Chondrocyte (in vitro differentiated cells): ENCODE data around the gene RBPJL. TPM values are rescaled to one million over a fixed set of nuclear protein-coding genes. Genes with fewer than 3 reads are reported as not detected.

Experiments
- DNase-seq: peaks from one replicate; pipeline ENCODE4 v3.0.0; 2021; ENCODE audit warnings: mixed read lengths, low spot score
- H3K27ac Mint-ChIP-seq: one replicate; pipeline ENCODE4 v1.8.0; 2021; ENCODE audit warnings: mild to moderate bottlenecking, moderate library complexity, mixed read lengths; ENCODE audit not compliant: unreplicated experiment
- H3K27me3 Mint-ChIP-seq: 2 replicates; pipeline ENCODE4 v1.8.0; 2021; ENCODE audit warnings: low read depth, mixed read lengths
- H3K36me3 Mint-ChIP-seq: 2 replicates; pipeline ENCODE4 v1.8.0; 2021; ENCODE audit warnings: low read depth, mixed read lengths
- H3K4me1 Mint-ChIP-seq: 2 replicates; pipeline ENCODE4 v1.8.0; 2021; ENCODE audit warnings: low read depth, mild to moderate bottlenecking, mixed read lengths
- H3K4me3 Mint-ChIP-seq: one replicate; pipeline ENCODE4 v1.8.0; 2021; ENCODE audit warnings: mild to moderate bottlenecking, moderate library complexity, mixed read lengths; ENCODE audit not compliant: unreplicated experiment
- H3K9me3 Mint-ChIP-seq: 2 replicates; pipeline ENCODE4 v1.8.0; 2021; ENCODE audit warnings: low read depth, mixed read lengths
- CTCF ChIP-seq: fragments of 200-600 bp; sonication (generic); IDR thresholded peaks from 2 replicates; pipeline ENCODE4 v1.5.0; 2021; ENCODE audit warnings: antibody characterized with exemption, mild to moderate bottlenecking, moderate library complexity
- total RNA-seq: library from RNA; stranded (reverse); gene quantifications from 3 replicates; pipeline ENCODE4 v1.2.1, GENCODE V29; 2021

The RBPJL gene
- total RNA-seq, 1 donor from 2014 or later = not detected

- TF ChIP-seq CTCF = no peak
- no peak overlapping the region for H3K27ac Mint-ChIP-seq
- H3K9me3 Mint-ChIP-seq = peaks cover 2% of the 10 kb centered on the region
- H3K27me3 Mint-ChIP-seq = peaks cover 48% of the 10 kb centered on the region
- H3K4me1 Mint-ChIP-seq = no peaks in the 10 kb centered on the region
- no peak overlapping the region for H3K4me3 Mint-ChIP-seq
- no peaks in the 10 kb centered on the region for H3K36me3 Mint-ChIP-seq
- DNase-seq = no peak
Measured at GRCh38 chr20:45275338-45275737, 31.3 kb upstream of the RBPJL start.

GRCh38 chr20:45279992-45280391, 26.6 kb upstream of the RBPJL start:
- no peak overlapping the region for H3K4me3 Mint-ChIP-seq
- H3K27me3 Mint-ChIP-seq = peaks cover 36% of the 10 kb centered on the region
- H3K4me1 Mint-ChIP-seq = no peaks in the 10 kb centered on the region
- TF ChIP-seq CTCF = no peak
- no peak for DNase-seq
- H3K9me3 Mint-ChIP-seq = peaks cover 2% of the 10 kb centered on the region
- H3K36me3 Mint-ChIP-seq = no peaks in the 10 kb centered on the region
- H3K27ac Mint-ChIP-seq = no peak overlapping the region

DNA sequence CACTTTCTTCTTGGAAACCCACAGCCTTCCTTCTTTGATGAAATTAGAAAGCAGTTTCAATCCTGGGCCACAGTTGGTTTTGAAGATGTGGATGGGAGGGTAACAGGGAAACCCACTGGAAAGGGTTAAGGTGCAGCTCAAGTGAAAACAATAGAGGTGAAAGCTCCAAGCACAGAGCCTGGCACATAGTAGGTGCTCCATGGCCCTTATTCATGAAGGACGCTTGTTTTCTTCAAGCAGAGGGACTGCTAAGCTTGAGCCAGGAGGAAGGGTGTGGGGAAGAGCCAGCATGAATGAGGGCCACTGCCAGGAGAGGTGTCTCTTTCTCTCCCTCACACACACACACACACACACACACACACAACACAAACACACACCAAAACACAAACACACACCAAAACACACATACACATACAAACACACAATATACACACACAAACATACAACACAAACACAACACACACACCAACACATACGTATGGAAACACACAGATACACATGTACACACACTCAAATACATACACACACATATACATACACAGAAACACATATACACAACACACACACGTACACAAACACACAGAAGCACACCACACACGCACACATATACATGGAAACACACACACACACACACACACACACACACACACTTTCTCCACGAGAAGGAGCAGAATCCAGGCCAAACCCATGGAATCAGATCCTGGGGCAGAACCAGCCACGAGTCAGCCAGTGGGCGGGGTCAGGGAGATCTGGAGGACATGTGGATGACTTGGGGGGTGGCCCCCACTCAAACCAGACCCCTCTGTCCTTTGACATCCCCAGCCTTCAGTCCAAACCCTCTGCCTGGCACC, 23.7 kb upstream of the RBPJL start:
- no peak overlapping the region for H3K27ac Mint-ChIP-seq
- DNase-seq = no peak
- no peak overlapping the region for H3K4me3 Mint-ChIP-seq
- TF ChIP-seq CTCF = no peak
- peaks cover 2% of the 10 kb centered on the region for H3K9me3 Mint-ChIP-seq
- no peaks in the 10 kb centered on the region for H3K4me1 Mint-ChIP-seq
- peaks cover 39% of the 10 kb centered on the region for H3K27me3 Mint-ChIP-seq
- no peaks in the 10 kb centered on the region for H3K36me3 Mint-ChIP-seq

DNA sequence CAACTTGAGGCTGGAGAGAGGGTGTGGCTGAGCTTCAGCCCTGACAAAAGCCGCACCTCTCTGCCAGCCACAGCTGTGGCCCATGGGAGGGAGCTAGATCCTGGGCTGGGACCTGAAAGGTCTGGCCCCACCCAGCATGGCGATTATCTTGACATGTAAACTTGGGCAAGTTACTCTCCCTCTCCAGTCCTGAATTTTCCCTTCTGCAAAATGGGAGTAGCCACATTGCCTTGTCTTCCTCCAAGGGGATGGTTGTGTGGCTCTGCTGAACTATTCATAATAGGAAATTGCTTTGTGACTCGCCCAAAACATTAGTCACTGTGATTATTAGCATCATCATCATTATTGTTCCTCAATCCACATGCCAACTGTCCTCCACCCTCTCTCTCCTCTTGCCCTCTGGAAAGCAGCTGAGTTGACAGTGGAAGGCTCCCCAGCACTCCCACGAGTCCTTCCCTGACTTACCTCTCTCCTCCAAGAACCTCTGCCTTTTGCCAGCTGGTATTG, 23.0 kb upstream of the RBPJL start:
- no peaks in the 10 kb centered on the region for H3K36me3 Mint-ChIP-seq
- no peak for TF ChIP-seq CTCF
- no peaks in the 10 kb centered on the region for H3K9me3 Mint-ChIP-seq
- DNase-seq = no peak
- peaks cover 44% of the 10 kb centered on the region for H3K27me3 Mint-ChIP-seq
- no peaks in the 10 kb centered on the region for H3K4me1 Mint-ChIP-seq
- no peak overlapping the region for H3K4me3 Mint-ChIP-seq
- no peak overlapping the region for H3K27ac Mint-ChIP-seq

DNA sequence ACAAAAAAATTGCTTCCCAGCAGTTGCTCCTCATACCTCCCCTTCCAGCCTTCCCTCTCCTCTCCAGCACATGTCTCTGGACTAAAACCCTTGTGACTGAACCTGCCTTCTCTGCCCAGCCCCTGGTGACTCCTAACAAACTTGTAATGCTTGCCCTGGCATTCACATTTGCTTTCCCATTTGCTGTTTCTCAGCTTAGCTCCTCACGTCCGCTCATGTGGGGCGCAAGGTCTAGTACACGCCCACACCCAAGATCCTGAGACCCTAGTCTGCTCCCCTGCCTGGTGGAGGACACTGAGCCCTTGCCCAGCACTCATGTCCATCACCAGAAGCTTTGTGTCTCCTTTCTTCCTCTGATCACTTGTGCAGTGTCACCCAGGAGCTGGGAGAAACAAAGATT, 18.3 kb upstream of the RBPJL start:
- no peak for DNase-seq
- Mint-ChIP-seq H3K27me3 (peaks cover 26% of the 10 kb centered on the region), H3K4me3 (no peak overlapping the region), H3K9me3 (no peaks in the 10 kb centered on the region), H3K4me1 (peaks cover 4% of the 10 kb centered on the region), H3K36me3 (no peaks in the 10 kb centered on the region), H3K27ac (no peak overlapping the region)
- no peak for TF ChIP-seq CTCF
